Epithelial cell of prostate (primary cell): ENCODE results near the gene GBA3.

Experiments used
- DNase-seq: peaks from one replicate; pipeline ENCODE4 v3.0.0-alpha.2; 2011; ENCODE audit warnings: low read depth, low spot score
- H3K27ac ChIP-seq: fragments of 450-650 bp; 2 replicates; pipeline ENCODE4 v1.5.1; 2017; ENCODE audit warnings: mild to moderate bottlenecking

Gene GBA3

GRCh38 chr4:22766068-22766467, 73.3 kb downstream of the GBA3 start:
- H3K27ac ChIP-seq: no peak overlapping the region
- no peak for DNase-seq

- DNase-seq: no peak
- H3K27ac ChIP-seq: no peak overlapping the region
Measured at GRCh38 chr4:22778547-22779163, 85.9 kb downstream of the GBA3 start.

- H3K27ac ChIP-seq: no peak overlapping the region
- DNase-seq: no peak
Measured at GRCh38 chr4:22780317-22780716, 87.6 kb downstream of the GBA3 start.

GRCh38 chr4:22780797-22781196, 88.1 kb downstream of the GBA3 start:
- no peak for DNase-seq
- no peak overlapping the region for H3K27ac ChIP-seq

- DNase-seq: no peak
- no peak overlapping the region for H3K27ac ChIP-seq
Measured at GRCh38 chr4:22787753-22788375, 95.1 kb downstream of the GBA3 start.

- no peak overlapping the region for H3K27ac ChIP-seq
- no peak for DNase-seq
Measured at GRCh38 chr4:22790631-22791030, 97.9 kb downstream of the GBA3 start.

- no peak for DNase-seq
- H3K27ac ChIP-seq: no peak overlapping the region
Measured at GRCh38 chr4:22794732-22795131, 102.0 kb downstream of the GBA3 start.

- no peak for DNase-seq
- no peak overlapping the region for H3K27ac ChIP-seq
Measured at GRCh38 chr4:22801391-22801790, 108.7 kb downstream of the GBA3 start.

- DNase-seq: no peak
Measured at GRCh38 chr4:22802876-22803275, 110.1 kb downstream of the GBA3 start.

GRCh38 chr4:22803512-22803911, 110.8 kb downstream of the GBA3 start:
- DNase-seq: no peak
- H3K27ac ChIP-seq: no peak overlapping the region

More at GRCh38 chr4:22802876-22803275, 110.1 kb downstream of the GBA3 start:
- H3K27ac ChIP-seq: no peak overlapping the region

- no peak for DNase-seq
- H3K27ac ChIP-seq: no peak overlapping the region
Measured at GRCh38 chr4:22814906-22815305, 122.2 kb downstream of the GBA3 start.

- no peak overlapping the region for H3K27ac ChIP-seq
Measured at GRCh38 chr4:22824091-22824490, 131.4 kb downstream of the GBA3 start.

GRCh38 chr4:22842360-22843018, 149.8 kb downstream of the GBA3 start:
- DNase-seq: no peak
- no peak overlapping the region for H3K27ac ChIP-seq

More at GRCh38 chr4:22824091-22824490, 131.4 kb downstream of the GBA3 start:
- no peak for DNase-seq

- no peak for DNase-seq
- no peak overlapping the region for H3K27ac ChIP-seq
Measured at GRCh38 chr4:22848332-22848731, 155.6 kb downstream of the GBA3 start.

GRCh38 chr4:22850055-22850454, 157.3 kb downstream of the GBA3 start:
- DNase-seq: no peak
- H3K27ac ChIP-seq: no peak overlapping the region

- no peak for DNase-seq
- H3K27ac ChIP-seq: no peak overlapping the region
Measured at GRCh38 chr4:22850630-22851029, 157.9 kb downstream of the GBA3 start.

GRCh38 chr4:22857411-22857810, 164.7 kb downstream of the GBA3 start:
- DNase-seq: no peak
- H3K27ac ChIP-seq: no peak overlapping the region

- no peak for DNase-seq
- H3K27ac ChIP-seq: no peak overlapping the region
Measured at GRCh38 chr4:22859318-22859717, 166.6 kb downstream of the GBA3 start.
